Measurements from ENCODE around the gene LRRC34.
A peak's percentile ranks its signal among the peaks of the same experiment; 100 is the strongest.

LRRC34 gene

DNA sequence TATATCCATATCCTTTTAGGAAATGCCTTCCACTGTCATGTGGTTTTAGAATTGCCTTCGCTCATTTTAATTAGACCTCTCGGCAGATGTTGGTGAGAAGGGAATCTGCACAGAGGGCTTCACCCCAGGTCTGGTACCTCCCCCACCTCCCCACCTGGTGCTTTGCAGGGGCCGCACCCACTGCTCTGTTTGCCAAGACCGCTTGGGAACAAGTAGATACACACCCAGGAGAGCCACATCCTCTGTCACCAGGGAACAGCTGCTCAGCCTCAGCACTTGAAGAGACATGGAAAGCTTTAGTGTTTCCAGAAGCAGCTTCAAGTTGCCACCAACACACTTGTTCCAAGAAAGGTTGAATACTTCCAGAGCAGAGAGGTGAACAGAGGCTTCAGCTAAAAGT is 35.2 kb upstream of the LRRC34 start:
- TF ChIP-seq, protein P1, sequence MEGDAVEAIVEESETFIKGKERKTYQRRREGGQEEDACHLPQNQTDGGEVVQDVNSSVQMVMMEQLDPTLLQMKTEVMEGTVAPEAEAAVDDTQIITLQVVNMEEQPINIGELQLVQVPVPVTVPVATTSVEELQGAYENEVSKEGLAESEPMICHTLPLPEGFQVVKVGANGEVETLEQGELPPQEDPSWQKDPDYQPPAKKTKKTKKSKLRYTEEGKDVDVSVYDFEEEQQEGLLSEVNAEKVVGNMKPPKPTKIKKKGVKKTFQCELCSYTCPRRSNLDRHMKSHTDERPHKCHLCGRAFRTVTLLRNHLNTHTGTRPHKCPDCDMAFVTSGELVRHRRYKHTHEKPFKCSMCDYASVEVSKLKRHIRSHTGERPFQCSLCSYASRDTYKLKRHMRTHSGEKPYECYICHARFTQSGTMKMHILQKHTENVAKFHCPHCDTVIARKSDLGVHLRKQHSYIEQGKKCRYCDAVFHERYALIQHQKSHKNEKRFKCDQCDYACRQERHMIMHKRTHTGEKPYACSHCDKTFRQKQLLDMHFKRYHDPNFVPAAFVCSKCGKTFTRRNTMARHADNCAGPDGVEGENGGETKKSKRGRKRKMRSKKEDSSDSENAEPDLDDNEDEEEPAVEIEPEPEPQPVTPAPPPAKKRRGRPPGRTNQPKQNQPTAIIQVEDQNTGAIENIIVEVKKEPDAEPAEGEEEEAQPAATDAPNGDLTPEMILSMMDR (IDR thresholded peaks at IDR 0.05; ENCODE audit: insufficient read depth, low read length), result no peak
- TF ChIP-seq POLR2AphosphoS5 (IDR thresholded peaks at IDR 0.05; ENCODE audit: low read depth) (no peak), SPI1 (IDR thresholded peaks at IDR 0.05; ENCODE audit: borderline replicate concordance, low read depth) (no peak), GABPA (IDR thresholded peaks at IDR 0.05; ENCODE audit: low read depth) (no peak)
- TF ChIP-seq, protein P2, sequence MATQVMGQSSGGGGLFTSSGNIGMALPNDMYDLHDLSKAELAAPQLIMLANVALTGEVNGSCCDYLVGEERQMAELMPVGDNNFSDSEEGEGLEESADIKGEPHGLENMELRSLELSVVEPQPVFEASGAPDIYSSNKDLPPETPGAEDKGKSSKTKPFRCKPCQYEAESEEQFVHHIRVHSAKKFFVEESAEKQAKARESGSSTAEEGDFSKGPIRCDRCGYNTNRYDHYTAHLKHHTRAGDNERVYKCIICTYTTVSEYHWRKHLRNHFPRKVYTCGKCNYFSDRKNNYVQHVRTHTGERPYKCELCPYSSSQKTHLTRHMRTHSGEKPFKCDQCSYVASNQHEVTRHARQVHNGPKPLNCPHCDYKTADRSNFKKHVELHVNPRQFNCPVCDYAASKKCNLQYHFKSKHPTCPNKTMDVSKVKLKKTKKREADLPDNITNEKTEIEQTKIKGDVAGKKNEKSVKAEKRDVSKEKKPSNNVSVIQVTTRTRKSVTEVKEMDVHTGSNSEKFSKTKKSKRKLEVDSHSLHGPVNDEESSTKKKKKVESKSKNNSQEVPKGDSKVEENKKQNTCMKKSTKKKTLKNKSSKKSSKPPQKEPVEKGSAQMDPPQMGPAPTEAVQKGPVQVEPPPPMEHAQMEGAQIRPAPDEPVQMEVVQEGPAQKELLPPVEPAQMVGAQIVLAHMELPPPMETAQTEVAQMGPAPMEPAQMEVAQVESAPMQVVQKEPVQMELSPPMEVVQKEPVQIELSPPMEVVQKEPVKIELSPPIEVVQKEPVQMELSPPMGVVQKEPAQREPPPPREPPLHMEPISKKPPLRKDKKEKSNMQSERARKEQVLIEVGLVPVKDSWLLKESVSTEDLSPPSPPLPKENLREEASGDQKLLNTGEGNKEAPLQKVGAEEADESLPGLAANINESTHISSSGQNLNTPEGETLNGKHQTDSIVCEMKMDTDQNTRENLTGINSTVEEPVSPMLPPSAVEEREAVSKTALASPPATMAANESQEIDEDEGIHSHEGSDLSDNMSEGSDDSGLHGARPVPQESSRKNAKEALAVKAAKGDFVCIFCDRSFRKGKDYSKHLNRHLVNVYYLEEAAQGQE (IDR thresholded peaks at IDR 0.05; ENCODE audit: insufficient replicate concordance, low read depth), result no peak
- DNase-seq (ENCODE audit: low read depth in 1 of 2, low spot score in 1 of 2), result no peak
- no peak overlapping the region for H3K4me3 ChIP-seq (replicated peaks; ENCODE audit: insufficient read depth, low read length)
- no peak overlapping the region for H3K27ac ChIP-seq (replicated peaks)
- H3K27me3 ChIP-seq (ENCODE audit: insufficient read depth, poor library complexity, severe bottlenecking), result no peaks in the 10 kb centered on the region

DNA sequence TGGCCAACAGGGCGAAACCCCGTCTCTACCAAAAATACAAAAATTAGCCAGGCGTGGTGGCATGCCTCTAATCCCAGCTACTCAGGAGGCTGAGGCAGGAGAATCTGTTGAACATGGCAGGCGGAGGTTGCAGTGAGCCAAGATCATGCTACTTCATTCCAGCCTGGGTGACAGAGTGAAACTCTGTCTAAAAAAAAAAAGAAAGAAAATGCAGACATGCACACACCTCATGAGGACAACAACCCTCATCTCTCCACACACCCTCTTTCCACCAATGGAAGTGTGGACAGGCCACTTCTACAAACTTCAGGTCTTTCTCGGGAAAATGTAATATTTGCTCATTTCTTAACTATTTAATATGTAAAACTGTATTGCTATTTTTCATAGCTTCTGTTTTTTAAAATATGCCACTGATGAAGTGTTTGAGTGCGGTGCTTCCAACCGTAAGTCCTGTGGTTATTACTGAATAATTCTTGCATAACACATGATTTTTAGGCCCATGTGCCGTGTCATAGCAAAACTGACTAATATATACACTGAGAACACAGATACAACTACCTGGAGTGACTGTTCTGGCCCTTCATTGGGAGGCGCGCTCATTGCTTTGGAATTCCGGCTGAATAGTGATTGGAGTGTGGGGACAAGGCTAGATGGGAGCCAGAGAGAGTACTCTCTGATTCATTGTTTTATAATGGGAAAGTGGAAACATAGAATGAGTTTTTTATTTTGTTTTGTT is 33.9 kb upstream of the LRRC34 start:
- TF ChIP-seq, protein P2 (IDR thresholded peaks at IDR 0.05; ENCODE audit: insufficient replicate concordance, low read depth), result no peak
- TF ChIP-seq SPI1 (IDR thresholded peaks at IDR 0.05; ENCODE audit: borderline replicate concordance, low read depth) (no peak), POLR2AphosphoS5 (IDR thresholded peaks at IDR 0.05; ENCODE audit: low read depth) (no peak), GABPA (IDR thresholded peaks at IDR 0.05; ENCODE audit: low read depth) (no peak)
- TF ChIP-seq, protein P1 (IDR thresholded peaks at IDR 0.05; ENCODE audit: insufficient read depth, low read length), result no peak
- Histone ChIP-seq H3K27me3 (ENCODE audit: insufficient read depth, poor library complexity, severe bottlenecking) (no peaks in the 10 kb centered on the region), H3K4me3 (replicated peaks; ENCODE audit: insufficient read depth, low read length) (no peak overlapping the region), H3K27ac (replicated peaks) (no peak overlapping the region)
- DNase-seq (ENCODE audit: low read depth in 1 of 2, low spot score in 1 of 2), result no peak

DNA sequence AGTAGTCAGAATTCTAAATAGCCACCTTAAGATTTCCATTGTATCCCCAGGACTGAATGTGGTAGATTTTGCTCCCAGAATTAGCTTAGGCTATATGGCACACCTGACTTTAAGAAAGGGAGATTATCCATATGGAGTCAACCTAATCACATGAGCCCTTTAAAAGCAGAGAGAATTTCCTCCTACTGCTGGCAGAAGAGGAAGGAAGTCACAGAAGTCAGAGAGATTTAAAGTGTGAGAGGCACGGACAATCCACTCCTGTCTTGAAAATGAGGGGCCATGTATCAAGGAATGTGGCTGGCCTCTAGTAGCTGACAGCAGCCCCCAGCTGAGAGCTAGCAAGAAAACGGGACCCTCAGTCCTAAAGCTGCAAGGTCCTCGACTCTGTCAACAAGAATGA is 30.3 kb upstream of the LRRC34 start:
- Histone ChIP-seq H3K4me3 (replicated peaks; ENCODE audit: insufficient read depth, low read length) (no peak overlapping the region), H3K27me3 (ENCODE audit: insufficient read depth, poor library complexity, severe bottlenecking) (no peaks in the 10 kb centered on the region), H3K27ac (replicated peaks) (no peak overlapping the region)
- DNase-seq (ENCODE audit: low read depth in 1 of 2, low spot score in 1 of 2), result peak in 1 of 2 experiments; percentile 7
- peak; percentile 72 for TF ChIP-seq SPI1 (IDR thresholded peaks at IDR 0.05; ENCODE audit: borderline replicate concordance, low read depth)
- no peak for TF ChIP-seq POLR2AphosphoS5 (IDR thresholded peaks at IDR 0.05; ENCODE audit: low read depth)

DNA sequence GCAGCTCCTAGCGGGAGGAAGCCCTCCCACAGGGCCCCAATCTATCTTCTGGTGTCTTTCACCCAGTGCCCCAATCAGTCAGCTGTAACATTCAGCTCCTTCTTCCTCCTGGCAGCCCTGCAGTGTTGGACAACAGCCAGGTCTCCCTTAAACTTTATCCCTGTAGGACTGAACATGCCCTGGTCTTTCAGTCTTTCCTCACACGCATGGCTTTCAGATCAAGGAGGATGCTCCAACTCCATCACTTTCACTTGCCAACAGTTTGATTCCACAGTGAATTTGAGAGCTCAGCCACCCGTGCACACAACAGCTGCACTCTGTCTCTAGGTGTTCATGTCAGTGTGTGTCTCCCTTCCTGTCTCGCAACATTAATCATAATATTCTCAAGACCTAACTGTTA is 28.5 kb upstream of the LRRC34 start:
- no peak overlapping the region for H3K27ac ChIP-seq (replicated peaks)
- DNase-seq (ENCODE audit: low read depth in 1 of 2, low spot score in 1 of 2), result no peak
- no peaks in the 10 kb centered on the region for H3K27me3 ChIP-seq (ENCODE audit: insufficient read depth, poor library complexity, severe bottlenecking)
- TF ChIP-seq, protein P2 (IDR thresholded peaks at IDR 0.05; ENCODE audit: insufficient replicate concordance, low read depth), result no peak
- TF ChIP-seq POLR2AphosphoS5 (IDR thresholded peaks at IDR 0.05; ENCODE audit: low read depth) (no peak), GABPA (IDR thresholded peaks at IDR 0.05; ENCODE audit: low read depth) (no peak), SPI1 (IDR thresholded peaks at IDR 0.05; ENCODE audit: borderline replicate concordance, low read depth) (no peak)
- TF ChIP-seq, protein P1 (IDR thresholded peaks at IDR 0.05; ENCODE audit: insufficient read depth, low read length), result no peak
- H3K4me3 ChIP-seq (replicated peaks; ENCODE audit: insufficient read depth, low read length), result no peak overlapping the region
